Measurements from ENCODE around the gene CCDC85B. TPM values are rescaled to one million over a fixed set of nuclear protein-coding genes. Genes with fewer than 3 reads are reported as not detected.

The CCDC85B gene
- total and polyA plus RNA-seq, 2 of the 13 experiments (the other 11 are each of a cell fraction or from before 2014, with no cell fraction given) = 8.2 to 19.5 TPM

GRCh38 chr11:65873318-65874156 is 16.9 kb upstream of the CCDC85B start (continued):
- TF ChIP-seq ZNF558 (CRISPR knock-in tag; IDR thresholded peaks at IDR 0.05; ENCODE audit: borderline replicate concordance) = 0 out of 2 replicates have a peak, but pooled peaks have one; percentile 44
- no peak for TF ChIP-seq ZFP36 (IDR thresholded peaks at IDR 0.05; ENCODE audit: borderline replicate concordance, low read depth, low read length, partially characterized antibody)
- TF ChIP-seq HDAC1 (CRISPR knock-in tag; IDR thresholded peaks at IDR 0.05) = peak; percentile 85
- TF ChIP-seq ZFP62 (CRISPR knock-in tag; IDR thresholded peaks at IDR 0.05) = no peak
- TF ChIP-seq ZNF414 (CRISPR knock-in tag; IDR thresholded peaks at IDR 0.05) = peak; percentile 79
- TF ChIP-seq CEBPZ (IDR thresholded peaks at IDR 0.05; ENCODE audit: low read length) = no peak
- peak; percentile 49 for TF ChIP-seq RBM39 (IDR thresholded peaks at IDR 0.05; ENCODE audit: low read depth, low read length, poor library complexity, severe bottlenecking)
- TF ChIP-seq ZSCAN31 (CRISPR knock-in tag; IDR thresholded peaks at IDR 0.05; ENCODE audit: low read depth) = no peak
- TF ChIP-seq ZKSCAN5 (CRISPR knock-in tag; IDR thresholded peaks at IDR 0.05) = no peak
- TF ChIP-seq ZNF496 (CRISPR knock-in tag; IDR thresholded peaks at IDR 0.05; ENCODE audit: insufficient replicate concordance) = no peak
- no peak for TF ChIP-seq TEAD2 (CRISPR knock-in tag; IDR thresholded peaks at IDR 0.05)
- no peak for TF ChIP-seq SUZ12 (IDR thresholded peaks at IDR 0.05; ENCODE audit: low read depth, low read length)
- TF ChIP-seq SSRP1 (CRISPR knock-in tag; IDR thresholded peaks at IDR 0.05) = no peak
- TF ChIP-seq ZNF317 (CRISPR knock-in tag; IDR thresholded peaks at IDR 0.05) = 0 out of 2 replicates have a peak, but pooled peaks have one; percentile 48
- 0 out of 2 replicates have a peak, but pooled peaks have one; percentile 51 for TF ChIP-seq E2F1 (CRISPR knock-in tag; IDR thresholded peaks at IDR 0.05)
- TF ChIP-seq TRIM22 (IDR thresholded peaks at IDR 0.05) = no peak
- peak; percentile 97 for TF ChIP-seq RARA (CRISPR knock-in tag; IDR thresholded peaks at IDR 0.05)
- no peak for TF ChIP-seq ZBTB1 (CRISPR knock-in tag; IDR thresholded peaks at IDR 0.05; ENCODE audit: borderline replicate concordance)
- TF ChIP-seq NCOA1 (CRISPR knock-in tag; IDR thresholded peaks at IDR 0.05) = 0 out of 2 replicates have a peak, but pooled peaks have one; percentile 41
- TF ChIP-seq ZNF24 (IDR thresholded peaks at IDR 0.05) = no peak
- no peak for TF ChIP-seq ZNF17 (CRISPR knock-in tag; IDR thresholded peaks at IDR 0.05)
- TF ChIP-seq ZNF446 (CRISPR knock-in tag; IDR thresholded peaks at IDR 0.05) = no peak
- no peak for TF ChIP-seq SNAPC2 (CRISPR knock-in tag; IDR thresholded peaks at IDR 0.05)

Measured in HepG2 (cell line).